Urothelium cell line (cell line): Measurements from ENCODE around the gene IYD.

Experiments
- DNase-seq: peaks from one replicate; pipeline ENCODE4 v3.0.0; 2011; ENCODE audit warnings: low spot score, mixed read lengths
- FAIRE-seq: peaks from 2 replicates; lab custom pipeline; 2011; peaks lifted over from hg19 to GRCh38; lab: Jason Lieb, UNC

The IYD gene

DNA sequence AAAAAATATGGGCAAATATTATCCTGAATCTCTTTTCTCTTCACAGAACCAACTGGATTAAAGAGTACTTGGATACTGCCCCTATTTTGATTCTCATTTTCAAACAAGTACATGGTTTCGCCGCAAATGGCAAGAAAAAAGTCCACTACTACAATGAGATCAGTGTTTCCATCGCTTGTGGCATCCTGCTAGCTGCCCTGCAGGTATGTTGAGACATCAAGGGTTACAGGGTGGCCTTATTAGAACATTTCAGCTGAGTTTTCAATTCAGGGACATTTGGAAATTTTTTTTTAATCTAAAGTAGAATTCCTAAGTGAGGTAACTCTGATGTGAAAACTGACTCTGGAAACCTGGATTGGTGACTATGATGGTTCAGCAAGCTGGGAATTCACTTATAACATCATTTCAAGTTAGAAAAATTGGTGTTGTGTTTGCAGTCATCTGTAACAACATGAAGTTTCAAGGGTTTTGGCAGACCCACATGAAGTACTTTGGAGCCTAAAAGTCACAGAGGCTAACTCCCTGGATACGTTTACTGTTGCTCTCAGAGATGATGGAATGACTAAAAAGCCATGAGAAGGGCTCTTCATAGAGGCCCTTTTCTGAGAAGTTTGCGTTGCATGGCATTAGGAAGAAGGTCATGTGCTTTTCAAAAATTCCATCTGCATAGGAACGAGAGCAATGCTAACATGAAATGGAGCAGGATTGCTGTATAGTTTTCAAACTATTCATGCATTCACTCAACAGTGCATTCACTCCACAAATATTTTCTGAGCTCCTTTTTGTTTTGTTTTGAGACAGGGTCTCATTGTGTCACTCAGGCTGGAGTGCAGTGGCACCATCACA lies 25.5 kb downstream of the IYD start:
- DNase-seq (no peak), FAIRE-seq (no peak)

DNA sequence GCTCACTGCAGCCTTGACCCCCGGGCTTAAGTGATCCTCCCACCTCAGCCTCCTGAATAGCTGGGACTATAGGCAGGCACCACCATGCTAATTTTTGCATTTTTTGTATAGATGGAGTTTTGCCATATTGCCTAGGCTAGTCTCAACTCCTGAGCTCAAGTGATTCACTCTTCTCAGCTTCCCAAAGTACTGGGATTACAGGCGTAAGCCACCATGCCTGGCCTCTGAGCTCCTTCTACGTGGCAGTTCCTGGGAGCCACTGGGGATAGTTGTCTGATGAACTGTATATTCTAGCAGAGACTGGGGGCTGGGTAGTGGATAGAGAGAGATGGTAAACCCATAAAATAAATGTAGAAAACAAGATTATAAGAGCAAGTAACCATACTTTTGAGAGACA lies 26.1 kb downstream of the IYD start:
- DNase-seq (no peak), FAIRE-seq (no peak)

DNA sequence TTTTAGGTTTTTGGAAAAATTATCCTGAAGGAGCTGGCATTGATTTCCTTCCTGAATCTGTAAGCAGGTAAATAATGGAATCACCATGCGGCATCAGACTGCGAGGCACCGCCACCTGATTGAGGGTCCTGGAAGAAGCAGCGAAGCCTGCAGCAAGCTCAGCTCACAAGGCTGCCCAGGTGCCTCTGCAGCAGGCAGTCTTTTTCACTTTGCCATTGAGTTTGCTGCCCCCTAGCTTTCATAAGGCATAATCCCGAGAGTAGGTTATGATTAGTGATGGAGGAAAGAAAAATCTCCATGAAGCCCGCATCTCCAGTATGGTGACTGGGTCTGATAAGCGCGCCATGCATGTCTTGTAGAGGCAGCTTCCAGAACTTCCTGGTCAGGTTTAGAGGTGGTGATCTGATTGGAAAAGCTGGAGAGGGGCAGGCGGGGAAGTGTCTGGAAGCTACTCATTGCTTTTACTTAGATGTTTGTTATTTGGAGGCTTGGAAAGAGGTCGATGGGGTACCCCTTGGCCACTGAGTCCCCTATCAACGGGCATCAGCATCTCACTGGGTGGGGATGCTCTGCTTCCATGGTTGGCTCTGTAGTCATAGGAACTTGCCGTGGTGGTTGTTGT lies 26.7 kb downstream of the IYD start:
- FAIRE-seq (no peak), DNase-seq (peak; percentile 66)

DNA sequence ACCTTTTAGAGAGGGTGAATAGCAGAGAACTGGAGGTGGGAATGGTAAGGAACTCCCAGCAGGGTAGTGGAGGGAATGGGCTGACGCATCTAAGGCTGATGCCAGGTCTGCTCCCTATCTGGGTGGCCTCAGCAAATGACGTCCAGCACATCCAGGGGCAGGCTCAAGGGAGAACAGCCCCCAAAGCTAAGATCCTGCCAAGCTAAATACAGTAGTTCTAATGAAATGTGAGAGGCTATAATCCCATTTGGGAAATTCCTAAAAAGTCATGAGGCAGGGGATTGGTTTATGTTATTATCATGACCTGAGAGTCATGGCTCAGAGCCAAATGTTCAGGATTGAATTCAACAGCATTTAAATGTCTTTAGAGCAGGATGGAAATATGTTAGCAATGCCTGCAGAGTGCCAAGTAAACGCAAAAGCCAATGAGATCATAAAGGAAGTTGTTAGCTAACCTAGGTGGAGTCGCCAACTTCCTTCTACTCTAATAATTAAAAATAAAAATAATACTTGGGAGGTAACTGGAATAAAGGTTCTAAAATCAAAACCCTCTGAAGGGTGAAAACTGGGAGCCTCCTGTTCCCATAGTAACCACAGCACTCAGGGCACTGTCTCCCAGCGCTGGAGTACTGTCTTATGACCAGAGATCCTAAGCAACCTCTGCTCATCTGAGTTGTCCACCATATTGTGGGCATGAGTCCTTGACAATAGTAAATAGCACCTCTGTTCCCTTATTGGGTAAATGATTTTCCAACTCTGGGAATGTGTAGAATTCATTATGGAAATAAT lies 34.8 kb downstream of the IYD start:
- peak; percentile 46 for FAIRE-seq
- DNase-seq = peak; percentile 80

DNA sequence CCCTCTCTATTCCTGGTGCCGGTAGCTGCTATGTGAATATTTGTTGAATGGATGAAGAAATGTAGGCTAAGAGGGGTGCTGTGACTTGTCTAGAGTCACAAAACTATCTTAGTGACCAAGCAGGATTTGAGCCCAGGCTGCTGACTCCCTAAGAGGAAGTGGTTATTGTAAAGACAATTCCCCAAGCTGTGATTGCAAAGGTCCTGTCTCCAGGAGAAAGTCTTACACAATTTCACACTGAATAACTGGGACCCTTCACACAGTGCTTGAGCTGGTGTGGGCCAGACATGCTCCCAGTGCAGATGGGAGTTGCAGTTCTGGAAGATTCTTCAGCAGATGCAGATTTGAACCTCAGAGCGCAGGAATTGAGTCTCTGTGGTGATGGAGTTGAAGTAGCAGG lies 38.1 kb downstream of the IYD start:
- DNase-seq = no peak
- FAIRE-seq = no peak

DNA sequence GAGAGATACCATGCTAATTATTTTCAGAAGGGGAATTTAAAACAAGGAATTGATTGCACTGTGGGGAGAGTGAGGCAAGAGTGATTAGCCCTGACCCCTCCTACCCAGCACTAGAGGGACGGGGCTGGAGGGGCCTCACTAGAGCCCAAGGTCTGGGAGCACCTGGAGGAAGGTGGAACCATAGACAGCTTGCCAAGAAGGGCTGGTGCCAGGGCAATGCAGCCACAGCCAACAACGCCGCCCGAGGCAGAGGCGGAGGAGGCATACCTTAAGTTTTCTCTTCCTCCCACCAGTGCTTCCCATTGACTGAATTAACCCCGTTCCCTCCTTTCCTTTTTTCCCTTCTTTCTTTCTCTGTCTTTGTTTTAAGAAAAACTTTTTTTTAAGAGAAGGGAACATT lies 40.0 kb downstream of the IYD start:
- no peak for FAIRE-seq
- no peak for DNase-seq

DNA sequence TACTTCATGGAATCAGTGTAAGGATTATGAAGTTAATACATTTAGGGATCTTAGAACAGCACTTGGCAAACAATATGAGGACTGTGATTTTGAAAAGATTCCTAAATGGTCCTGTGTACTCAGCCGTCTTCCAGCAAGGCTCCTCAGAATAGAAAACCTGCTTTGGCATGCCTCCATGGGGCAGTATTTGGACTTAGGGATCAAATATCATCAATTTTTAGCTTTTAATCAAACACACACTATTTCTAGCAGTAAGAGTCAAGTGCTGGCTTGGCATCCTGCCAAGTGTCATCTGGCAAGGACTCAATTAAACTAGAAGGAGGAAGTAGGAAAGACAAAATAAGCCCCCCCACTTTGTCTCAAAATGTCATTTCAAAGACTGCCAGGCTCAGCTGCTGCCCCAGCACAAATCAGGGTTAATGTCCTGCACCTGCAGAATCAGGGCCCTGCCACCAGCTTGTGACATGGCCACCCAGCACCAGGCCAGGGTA lies 40.8 kb downstream of the IYD start:
- FAIRE-seq = no peak
- no peak for DNase-seq

DNA sequence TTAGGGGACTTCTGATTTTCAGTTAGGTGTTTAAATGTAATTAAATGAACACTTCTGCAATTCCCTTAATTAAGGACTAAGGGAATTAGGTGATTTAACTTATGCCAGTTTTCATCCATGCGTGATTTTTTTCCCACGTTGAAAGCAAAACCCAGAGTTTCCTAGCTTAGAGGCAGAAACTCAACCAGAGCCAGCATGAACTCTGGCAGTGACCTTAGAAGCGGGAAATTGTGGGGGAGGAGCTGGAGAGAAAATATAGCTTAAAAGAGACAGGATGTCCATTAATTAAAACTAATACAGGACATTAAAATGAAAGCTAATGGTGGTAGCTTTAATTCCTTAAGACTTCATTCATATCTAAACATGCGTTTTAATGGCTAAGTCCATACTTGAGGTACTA lies 41.6 kb downstream of the IYD start:
- FAIRE-seq (no peak), DNase-seq (no peak)

DNA sequence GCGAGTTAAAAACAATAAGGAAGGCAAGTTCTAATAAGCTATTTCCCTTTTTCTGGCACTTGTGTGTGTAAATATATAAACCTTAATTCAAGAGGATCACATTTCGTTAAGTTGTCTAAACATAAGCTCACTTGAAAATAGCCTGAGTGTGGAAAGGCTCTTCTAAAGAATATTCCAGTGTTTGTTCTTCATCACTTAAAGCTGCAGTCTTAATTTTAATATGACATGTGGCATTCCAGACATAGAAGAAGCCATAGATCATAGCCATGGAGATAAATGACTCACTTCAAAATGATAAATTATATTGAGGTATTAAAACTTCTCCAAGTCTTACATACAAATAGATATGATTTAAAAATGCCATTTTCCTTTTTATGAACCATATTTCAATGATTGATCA lies 42.1 kb downstream of the IYD start:
- DNase-seq = no peak
- FAIRE-seq = no peak

DNA sequence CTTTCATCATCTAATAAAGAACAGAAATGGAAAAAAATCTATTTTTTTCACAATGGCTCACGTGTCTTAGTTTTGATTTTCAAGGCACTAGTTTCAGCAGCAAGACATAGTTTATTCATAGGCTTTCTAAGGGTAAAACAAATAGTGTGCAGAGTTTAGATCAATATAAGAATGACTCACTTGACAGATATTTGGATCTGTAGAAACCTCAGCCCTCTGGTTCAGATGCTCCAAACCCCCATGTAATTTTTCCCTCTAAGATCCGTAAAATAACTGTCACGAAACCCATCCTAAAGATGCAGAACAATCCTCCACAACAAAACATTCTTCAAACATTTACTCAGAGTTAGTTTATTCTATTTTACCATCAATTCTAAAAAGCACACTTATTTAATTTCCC lies 43.4 kb downstream of the IYD start:
- FAIRE-seq = no peak
- no peak for DNase-seq

DNA sequence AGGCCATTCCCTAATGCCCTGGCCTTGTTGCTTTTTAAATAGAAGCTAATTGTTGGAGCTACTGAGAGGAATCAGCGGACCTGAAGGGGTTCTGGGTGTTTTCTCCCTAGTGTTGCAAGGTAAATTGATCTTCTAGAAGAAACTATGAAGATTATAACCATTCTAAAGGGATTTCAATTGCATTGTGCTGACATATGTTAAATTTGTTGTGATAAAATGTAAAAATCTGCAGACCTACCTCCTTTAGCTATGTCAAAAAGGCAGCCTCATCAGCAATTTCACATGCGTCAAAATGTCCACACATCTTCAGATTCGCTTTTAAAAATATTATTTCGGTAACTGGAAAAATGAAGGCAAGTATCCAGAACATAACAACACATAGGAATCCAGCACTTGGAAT lies 44.4 kb downstream of the IYD start:
- DNase-seq = no peak

DNA sequence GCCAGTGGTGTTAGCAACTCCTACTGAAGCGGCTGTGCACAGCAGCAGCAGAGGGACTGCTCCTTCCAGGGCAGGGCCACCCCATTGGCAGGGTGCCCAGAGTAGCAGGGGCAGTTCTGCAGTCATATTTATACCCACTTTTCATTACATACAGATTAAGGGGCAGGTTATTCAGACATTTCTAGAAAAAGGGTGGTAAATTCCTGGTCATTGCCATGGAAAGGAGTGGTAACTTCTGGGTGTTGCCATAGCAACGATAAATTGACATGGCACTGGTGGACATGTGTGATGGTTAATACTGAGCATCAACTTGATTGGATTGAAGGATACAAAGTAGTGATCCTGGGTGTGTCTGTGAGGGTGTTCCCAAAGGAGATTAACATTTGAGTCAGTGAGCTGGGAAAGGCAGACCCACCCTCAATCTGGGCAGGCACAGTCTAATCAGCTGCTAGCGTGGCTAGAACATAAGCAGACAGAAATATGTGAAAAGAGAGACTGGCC lies 45.0 kb downstream of the IYD start:
- DNase-seq = no peak
- no peak for FAIRE-seq

More for the DNA sequence above, 44.4 kb downstream of the IYD start:
- FAIRE-seq = no peak

DNA sequence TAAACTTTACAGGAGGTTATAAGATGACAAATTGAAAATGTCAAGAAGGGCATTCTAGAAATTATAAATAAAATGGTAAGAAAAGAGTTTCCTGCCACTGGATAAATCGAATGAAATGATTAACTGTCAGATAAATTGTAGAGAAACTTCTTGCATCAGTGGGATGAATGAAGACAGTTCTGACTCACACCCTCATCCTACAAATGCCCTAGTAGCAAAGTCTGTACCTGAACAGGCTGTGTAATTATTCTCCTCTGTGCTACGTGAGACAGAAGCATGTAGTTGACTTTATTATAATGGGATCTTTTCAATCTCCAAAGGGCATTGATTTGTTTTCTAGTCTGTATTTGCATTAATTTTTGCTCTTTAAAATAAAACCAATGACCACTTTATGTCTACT lies 47.3 kb downstream of the IYD start:
- DNase-seq (no peak), FAIRE-seq (no peak)

DNA sequence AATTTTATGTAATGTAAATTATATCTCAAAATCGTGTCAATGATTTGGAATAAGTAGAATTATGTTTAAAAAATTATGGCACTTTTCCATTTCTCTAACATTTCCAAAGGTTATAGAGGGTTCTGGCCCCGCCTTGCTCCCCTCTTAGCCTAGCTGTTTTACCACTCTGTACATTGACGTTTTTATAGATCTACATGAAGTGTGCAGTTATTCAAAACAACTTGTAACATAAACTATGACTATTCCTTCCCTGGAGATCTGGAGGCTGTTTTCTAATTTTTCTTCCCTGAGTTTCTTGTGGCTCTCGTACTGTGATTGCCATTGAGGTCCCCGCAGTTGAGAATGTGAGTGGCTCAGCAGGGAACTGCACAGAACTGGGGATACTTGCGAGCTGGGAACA lies 48.4 kb downstream of the IYD start:
- no peak for FAIRE-seq

DNA sequence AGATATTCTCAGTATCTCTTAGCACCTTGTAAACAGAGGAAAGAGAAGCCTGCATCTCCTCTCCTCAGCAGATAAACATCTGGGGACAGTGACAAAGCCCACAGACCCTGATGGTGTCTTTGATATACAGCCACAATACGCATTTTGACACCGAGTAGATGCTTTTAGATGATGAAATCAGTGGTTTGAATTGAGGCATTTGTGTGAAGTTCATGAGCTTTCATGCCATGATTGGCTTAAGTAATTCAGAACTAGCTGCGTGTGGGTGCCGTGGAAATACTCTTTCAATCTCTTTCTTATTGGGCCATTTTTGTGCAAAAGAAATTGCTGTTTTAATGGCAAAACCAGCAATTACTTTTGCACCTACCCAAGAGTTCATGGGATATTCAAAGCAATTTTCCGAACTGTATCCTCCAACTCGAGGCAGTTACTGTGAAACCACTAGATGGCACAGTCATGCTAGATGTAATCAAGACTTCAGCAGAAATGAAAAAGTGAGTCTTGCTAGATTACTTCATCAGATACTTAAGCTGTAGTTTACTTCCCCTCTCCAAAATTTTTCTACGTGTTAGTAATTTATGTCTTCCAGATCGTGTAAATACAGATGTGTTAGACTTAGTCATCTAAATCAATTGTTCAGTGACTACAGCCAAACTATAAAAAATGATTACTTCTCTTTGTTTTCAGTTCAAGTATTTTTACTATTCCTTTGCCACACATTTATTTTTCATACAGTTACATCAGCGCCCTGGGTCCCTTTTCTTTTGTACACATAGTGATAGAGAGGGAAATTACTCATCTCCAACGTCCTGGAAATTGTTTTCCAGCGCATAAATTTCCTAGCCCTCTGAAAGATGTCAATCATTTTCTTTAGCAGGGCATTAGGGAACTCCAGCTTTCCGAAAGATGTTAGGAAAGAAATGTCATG lies 49.4 kb downstream of the IYD start:
- DNase-seq = peak; percentile 65
- no peak for FAIRE-seq

More for the DNA sequence above, 48.4 kb downstream of the IYD start:
- DNase-seq = no peak

DNA sequence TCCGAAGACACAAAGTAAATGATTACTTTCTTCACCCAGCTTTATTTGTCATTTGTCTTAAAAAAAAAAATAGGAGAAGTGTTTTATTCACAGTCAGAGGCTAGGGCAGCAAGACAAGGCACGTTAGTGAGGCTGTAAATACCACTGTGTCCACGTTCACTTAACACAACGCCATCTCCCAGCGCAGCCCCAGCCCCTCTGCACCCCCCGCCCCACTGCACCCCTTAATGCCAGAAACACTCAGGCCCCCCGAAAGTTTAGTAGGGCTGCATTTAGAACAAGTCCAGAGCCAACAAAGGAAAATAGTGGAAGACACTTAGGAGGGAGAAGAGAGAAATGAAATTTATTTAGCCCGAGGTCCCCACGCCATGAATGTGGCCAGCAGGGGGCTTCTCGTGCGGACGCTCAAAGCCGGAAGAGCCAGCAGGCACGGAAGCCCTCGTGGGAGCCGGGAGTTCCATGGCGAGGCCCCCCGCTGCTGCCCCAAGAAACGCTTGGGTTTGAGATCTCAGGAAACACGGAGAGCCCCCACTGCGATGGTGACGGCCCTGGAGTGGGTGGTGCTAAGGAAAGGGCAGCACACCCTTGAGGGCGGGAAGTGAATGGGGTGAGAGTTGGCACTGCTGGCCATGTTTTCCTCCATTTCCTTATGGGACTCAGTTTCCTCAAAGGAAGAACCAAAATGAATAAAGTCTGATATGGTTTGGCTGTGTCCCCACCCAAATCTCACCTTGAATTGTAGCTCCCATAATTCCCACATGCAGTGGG lies 50.2 kb downstream of the IYD start:
- FAIRE-seq (no peak), DNase-seq (peak; percentile 78)

DNA sequence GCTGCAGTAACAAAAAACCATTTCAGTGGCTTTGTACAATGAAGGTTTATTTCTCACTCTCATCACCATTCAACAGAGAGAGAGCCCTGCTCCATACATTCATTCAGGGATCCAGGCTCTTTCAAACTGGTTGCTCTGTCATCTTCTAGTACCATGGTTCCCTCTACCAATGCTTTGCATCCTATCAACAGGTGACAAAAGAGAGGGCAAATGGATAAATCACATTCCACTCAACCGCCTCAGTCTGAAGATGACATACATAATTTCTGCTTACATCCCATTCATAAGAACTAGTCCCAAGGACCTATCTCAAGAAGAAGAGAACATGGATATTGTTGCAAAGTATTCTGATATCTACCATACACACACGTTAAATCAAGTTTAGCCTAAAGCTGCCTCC lies 51.6 kb downstream of the IYD start:
- FAIRE-seq = no peak
- no peak for DNase-seq

DNA sequence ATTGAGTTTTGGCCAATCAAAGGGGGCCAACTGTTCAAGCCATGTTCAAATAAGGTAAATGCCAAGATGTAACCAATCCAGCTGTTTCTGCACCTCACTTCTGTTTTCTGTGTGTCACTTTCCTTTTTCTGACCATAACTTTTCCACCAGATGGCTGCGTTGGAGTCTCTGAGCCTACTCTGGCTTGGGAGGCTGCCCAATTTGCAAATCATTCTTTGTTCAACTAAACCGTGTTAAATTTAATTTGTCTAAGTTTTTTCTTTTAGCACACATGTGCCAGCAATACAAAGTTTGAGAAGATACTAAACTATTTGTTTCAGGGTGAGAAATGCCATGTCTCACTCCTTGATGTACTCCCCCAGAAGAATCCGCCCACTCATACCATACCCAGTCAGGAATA lies 52.1 kb downstream of the IYD start:
- no peak for DNase-seq
- FAIRE-seq = no peak

DNA sequence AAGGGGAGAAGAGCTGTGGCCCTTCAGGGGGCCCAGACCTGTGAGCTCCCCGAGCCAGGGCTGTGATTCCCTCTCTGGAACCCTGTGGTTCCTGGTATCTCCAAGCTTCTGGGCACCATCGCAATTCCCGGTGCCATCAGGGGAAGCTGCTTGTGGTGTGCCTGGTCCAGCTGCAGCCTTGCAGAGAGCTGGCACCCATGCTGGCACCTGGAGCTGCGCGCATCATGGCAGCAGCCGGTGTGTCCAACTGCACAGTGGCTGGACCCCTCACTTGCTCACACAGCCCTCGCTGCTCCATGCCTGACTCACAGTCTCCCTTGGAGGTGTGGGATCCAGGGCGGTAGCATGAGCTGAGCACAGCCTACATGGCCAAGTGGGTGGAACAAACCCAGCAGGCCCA lies 56.7 kb downstream of the IYD start:
- no peak for DNase-seq
- no peak for FAIRE-seq

DNA sequence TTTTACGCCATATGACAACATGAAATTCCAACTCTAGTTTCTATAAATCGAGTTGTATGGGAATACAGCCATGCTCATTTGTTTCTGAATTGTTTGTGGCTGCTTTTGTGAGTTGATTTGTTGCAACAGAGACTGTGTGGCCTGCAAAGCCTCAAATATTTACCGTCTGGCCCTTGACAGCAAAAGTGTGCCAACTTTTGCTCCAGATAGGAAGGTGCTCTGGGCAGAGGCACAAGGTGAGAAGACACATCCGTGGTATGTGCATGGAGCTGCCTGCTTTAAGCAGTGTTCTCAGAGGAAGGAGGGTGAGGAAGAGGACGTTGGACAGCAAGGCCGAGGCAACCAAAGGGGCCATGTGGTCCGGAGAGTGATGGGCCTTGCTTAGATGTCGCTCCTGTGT lies 57.4 kb downstream of the IYD start:
- DNase-seq (no peak), FAIRE-seq (no peak)
